HG02885 (cell line): ENCODE results near the gene PICK1.
"Not testable (repeated sequence)": the region's sequence is repeated elsewhere in the genome, so short reads cannot be mapped to it uniquely, and the experiment has no call there.

Source experiments
- ATAC-seq: cut with Tn5 transposase; IDR thresholded peaks from one replicate; pipeline ENCODE4 v1.9.1; 2021; ENCODE audit warnings: mild to moderate bottlenecking; ENCODE audit not compliant: unreplicated experiment, poor library complexity

Gene PICK1

DNA sequence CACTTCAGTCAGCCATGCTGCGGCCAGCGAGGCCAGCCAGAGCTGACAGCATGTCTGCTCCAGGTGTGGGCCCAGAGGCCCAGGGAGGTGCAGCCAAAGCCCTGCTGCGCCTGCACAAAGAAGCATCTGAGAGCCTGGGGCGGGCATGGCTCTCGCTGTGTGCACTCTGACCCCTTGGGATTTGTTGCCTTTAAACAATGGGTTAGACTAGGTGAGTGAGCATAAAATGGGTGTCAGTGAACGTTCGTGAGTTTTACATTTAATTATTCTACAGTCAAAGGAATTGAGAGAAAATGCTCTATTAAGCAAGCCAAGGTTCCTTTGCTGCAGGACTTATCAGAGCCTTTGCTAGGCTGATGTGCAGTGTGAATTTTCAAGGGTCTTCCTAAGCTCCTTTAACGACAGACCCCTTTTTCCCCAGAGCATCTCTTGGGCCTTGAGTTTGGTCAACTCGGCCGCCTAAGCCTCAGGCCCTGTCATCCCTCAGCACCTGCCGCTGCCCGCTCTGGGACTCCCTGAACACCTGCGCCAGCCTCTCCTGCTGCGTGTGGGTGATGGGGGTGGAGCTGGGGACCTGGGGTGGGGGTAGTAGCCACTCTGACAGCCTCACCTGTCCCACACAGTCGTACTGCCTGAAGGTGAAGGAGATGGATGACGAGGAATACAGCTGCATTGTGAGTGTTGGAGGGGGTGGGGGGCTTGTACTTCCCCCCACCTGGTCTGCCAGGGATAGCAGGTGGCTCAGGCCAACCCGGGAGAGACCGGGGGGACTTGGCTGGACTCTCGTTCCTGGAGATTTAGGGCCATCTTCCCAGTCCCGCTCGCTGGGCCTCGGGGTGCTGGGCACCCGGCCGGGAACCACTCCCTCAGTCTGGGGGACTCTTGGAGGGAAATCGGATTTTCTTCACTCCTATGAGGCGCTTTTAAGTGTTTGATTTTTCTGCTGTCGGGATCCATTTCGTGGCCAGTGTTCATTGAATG, 16.2 kb downstream of the PICK1 start:
- no peak for ATAC-seq

DNA sequence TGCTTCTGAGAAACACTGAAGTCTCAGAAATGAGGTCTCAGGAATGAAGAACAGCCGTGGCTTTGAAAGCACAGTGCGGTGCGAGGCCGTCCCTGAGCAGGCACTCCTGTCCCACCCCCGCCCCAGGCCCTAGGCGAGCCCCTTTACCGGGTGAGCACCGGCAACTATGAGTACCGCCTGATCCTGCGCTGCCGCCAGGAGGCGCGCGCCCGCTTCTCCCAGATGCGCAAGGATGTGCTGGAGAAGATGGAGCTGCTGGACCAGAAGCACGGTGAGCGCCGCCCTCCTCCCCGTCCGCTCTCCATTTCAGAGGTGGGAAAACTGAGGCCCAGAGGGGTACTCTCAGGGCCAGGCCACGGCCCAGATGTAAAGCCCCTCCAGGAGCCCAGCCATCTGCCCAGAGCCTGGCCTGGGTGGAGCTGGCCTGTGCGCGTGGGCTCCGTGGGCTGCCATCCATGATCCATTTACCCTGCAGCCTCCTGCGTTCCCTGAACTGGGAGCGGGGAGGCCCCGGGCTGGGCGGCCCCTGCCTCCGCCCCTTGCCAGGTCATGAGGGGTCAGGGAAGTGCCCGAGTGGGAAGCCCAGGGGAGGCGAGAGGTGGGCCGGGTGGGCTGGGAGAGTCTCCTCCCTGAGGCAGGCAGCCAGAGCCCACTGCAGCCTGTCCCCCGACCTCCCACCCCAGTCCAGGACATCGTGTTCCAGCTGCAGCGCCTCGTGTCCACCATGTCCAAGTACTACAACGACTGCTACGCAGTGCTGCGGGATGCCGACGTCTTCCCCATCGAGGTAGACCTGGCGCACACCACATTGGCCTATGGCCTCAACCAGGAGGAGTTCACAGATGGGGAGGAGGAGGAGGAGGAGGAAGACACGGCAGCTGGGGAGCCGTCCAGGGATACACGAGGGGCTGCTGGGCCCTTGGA, 17.2 kb downstream of the PICK1 start:
- ATAC-seq, result no peak

DNA sequence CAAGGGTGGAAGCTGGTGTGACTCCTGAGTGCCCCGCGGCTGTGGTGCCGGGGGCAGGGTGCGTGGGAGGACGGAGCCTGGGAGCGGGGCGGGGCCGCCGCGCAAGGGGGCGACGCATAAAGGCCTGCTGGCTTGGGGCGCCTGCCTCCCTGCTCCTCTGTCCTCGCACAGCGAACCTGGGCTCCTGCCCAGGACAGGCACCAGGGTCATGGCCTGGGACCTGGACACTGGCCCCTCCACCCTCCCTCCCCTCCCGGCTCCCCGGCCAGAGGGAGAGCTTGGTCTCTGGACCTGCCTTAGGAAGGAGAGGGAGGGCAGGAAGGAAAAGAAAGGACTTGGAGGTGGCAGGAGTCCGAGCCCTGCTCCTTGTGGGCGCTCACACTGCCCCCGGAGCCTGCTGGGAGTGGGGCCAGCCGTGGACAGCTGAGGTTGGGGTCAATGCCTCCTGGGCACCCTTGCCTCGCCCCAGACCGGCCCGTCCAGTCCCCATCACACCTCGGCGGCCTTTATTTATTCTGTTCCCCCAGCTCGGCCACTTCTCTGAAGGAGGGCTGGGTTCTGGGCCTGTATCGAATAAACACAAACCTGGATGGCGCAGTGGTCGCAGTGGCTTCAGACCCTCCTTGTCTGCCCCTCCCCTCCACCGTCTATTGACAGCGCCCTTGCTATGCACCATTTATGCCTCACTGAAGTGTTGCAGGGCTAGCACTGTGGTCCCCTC, 18.1 kb downstream of the PICK1 start:
- ATAC-seq, result no peak

DNA sequence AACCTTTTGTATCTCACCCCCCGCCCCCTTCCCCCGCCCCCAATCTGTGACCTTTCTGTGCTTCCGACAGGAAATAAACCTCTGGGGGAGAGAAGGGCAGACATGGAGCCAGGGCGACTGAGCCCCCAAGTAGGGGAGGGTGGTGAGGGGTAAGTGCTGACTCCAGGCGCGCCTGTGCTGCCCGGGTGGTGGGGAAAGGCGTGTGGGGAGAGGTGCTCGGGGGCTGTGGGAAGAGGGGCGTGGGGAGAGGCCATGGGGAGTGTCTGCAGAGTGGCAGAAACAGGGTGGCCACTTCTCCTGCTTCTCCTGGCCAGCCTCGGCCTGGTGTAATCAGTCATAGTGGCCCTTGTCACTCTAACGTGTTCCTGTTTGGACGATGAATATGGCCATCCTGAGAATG, 18.8 kb downstream of the PICK1 start:
- ATAC-seq, result no peak

DNA sequence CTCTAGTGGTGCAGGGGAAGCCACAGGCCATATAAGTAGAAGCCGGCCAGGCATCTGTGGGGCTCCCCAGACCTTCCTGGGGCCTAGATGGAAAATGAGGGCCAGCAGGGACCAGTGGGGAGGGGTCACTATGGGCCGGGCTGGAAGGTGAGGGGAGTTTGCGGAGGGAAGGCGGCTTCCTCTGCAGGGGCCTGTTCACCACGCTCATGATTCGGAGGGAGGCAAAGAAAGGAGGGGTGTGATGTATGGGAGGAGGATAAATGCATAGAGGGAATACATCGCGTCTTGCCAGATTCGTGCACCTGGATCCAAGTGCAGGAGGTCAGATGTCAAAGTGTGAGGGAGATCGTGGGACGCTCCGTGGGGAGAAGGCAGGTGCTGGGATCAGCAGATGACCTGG, 19.9 kb downstream of the PICK1 start:
- ATAC-seq, result no peak

DNA sequence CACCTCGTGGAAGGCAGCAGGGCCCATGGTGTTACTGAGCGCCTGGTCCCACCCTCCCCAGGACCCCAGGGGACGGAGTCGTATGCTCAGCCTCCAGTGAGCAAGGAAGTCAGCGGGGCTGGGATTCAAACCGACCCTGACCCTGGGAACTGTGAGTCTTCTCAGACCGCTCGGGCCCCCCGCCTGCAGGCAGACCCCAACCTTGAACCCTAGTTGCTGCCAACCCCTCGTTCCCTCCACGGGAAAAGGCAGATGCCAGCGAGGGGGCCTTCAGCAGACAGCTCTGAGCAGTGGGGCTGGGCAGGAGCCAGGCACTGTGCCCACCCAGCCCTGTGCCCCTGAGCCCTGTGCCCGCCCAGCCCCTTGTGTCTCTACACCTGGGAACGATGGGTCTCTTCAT, 20.4 kb downstream of the PICK1 start:
- no peak for ATAC-seq

DNA sequence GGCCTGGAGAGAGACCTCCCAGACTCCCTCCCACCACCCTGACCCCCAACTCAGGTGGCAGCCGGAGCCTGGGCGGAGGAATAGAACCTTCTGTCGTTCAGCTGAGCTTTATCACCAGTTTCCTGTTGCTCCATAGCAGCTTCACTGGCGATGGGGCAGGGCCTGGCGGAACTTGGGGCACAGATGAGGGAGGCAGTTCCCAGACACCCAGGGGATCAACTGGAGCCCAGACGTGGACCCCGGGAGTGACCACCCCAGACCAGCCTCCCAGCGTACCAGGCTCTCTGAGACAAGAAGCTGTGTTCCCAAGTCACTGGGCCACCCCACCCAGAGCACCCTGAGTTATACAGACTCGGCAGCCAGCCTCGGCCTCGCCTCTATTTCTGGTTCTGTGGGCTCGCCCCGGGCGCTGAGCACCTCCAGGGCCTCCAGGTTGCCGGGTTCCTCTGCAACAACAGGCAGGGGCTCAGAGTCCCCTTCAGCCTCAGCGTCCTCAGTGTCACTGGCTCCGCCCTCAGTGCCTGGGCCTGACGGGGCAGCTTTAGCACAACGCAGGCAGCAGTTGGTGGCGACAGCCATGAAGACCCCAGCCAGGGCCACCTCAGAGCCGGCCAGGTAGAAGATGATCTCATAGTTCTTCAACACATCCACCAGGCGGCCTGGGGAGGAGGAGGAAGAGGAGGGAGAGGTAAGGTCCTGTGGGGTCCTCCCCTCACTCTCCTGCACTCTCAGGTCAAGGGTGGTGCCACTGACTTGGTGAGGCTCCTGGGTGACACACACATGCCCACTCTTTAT, 21.0 kb downstream of the PICK1 start:
- no peak for ATAC-seq

DNA sequence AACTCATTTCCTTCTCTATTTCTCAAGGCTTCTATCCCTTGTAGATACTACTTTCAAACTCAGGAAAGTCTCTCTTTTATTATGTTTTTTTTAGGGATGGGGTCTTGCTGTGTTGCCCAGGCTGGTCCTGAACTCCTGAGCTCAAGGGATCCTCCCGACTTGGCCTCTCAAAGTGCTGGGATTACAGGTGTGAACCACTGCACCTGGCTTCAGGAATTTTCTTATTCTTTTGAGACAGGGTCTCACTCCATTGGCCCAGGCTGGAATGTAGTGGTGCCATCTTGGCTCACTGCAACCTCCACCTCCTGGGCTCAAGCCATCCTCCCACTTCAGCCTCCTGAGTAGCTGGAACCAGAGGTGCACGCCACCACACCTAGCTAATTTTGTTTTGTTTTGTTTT, 22.0 kb downstream of the PICK1 start:
- not testable (repeated sequence) for ATAC-seq

DNA sequence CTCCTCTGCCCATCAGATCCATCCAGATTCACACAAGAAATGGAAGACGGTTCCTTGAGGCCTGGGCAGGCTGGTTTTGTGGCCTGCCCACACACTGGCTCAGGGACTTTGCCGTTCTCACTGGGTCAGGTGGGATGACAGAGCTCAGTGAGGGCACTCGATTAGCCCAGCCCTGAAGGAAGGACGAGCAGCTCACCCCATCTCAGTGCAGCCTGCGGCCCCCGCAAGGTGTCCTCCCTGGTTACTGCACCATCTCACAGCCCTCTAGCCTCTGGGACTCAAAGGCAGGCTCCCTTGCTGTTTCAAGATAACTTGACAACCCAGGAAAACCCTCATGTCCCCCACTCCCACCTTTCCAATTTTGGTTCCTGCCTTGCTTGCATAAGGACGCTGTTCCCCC, 22.6 kb downstream of the PICK1 start:
- no peak for ATAC-seq

DNA sequence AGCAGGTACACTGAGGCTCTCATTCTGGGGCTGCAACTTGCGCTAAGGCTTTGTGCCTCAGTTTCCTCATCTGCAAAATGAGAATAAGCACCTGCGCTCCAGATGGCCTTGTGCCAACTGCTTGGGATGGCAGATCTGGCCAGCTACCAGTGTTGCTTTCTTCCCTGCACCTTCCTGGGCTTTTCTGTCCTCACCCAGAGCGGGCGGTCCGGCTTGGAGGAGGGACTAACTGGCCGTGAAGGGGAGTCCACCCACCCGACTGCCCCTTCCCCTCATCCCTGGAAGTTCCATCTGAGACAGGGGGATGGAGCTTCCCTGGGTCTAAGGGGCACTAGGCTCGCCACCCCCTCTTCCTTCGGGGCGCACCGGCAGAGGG, 23.3 kb downstream of the PICK1 start:
- ATAC-seq, result no peak

DNA sequence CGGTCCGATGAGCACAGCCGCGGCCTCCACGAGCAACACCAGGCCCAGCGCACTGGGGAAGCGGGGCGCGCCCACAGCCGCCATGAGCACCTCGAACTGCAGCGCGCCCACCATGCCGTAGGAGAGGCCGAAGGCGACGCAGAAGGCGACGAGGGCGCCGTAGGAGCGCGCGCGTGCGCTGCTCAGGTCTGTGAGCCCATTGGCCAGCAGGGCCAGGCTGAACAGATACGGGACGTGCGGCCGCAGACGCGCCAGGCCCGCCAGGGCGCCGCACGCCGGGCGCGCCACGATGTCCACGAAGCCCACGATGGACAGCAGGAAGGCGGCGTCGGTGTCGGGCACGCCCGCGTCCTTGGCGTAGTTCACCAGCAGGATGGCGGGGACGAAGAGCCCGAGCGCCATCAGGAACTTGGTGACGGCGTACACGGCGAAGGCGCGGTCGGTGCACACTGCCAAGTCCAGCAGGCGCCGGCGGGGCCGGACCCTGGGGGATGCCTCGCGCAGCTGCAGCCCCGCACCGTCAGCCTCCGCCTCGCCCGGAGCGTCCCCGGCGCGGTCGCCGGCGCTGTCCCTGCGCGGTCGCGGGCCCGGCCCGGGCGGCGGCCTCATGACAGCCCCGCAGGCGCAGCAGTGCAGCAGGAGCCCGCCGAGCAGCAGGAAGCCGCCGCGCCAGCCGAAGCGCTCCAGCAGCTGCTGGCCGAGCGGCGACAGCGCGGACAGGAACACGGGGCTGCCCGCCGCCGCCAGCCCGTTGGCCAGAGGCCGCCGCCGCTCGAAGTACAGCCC, 23.8 kb downstream of the PICK1 start:
- ATAC-seq, result no peak

DNA sequence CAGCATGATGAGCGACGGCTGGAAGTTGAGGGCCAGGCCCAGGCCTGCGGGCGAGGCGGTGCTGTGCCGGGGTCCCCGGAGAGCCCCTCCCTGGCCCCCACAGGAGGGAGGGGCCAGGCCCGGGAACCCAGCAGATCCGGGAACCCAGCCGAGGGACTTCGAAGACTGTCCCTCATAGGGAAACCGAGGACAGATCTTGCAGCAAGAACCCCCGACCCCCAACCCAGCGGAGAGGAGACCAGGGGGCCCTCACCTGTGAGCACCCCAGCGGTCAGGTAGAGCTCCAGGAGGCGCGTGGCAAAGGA, 24.4 kb downstream of the PICK1 start:
- no peak for ATAC-seq

DNA sequence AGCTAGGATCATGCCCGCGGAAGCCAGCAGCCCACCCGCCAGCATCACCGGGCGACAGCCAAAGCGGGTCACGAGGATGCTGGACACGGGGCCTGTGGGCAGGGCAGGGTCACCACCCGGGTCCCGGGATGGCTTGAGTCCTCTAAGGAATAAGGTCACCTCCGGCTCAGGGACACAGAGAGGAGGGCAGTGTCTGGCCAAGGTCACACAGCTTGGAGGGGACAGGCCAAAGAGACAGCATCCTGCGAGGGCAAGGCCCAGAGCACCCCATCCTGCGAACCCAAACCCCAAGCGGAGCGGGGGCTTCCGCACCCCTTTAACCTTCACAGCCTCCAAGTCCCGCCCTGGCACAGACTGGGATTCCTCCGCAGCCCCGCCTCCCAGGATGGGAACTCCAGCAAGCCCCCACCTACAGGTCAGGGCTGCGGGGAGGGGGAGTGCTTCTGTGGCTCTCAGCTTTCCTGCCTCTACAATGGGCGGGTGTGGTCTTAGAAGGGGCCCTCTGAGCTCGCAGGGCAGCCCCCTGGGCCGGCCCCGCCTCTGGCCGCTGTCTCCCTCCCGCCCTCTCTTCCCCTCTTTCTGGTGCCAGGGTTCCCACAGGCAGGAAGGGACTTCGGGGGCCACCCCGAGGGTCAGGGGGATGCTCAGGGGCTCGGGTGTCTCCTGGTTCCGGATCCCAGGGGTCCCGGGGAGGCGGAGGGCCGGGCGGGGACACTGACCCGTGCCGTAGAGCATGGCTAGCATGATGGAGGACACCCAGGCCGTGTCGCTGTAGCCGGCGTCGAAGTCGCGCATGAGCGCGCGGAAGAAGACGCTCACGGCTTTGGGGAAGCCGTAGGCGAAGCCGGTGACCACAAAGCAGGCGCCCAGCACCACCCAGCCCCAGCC, 25.0 kb downstream of the PICK1 start:
- ATAC-seq, result no peak

DNA sequence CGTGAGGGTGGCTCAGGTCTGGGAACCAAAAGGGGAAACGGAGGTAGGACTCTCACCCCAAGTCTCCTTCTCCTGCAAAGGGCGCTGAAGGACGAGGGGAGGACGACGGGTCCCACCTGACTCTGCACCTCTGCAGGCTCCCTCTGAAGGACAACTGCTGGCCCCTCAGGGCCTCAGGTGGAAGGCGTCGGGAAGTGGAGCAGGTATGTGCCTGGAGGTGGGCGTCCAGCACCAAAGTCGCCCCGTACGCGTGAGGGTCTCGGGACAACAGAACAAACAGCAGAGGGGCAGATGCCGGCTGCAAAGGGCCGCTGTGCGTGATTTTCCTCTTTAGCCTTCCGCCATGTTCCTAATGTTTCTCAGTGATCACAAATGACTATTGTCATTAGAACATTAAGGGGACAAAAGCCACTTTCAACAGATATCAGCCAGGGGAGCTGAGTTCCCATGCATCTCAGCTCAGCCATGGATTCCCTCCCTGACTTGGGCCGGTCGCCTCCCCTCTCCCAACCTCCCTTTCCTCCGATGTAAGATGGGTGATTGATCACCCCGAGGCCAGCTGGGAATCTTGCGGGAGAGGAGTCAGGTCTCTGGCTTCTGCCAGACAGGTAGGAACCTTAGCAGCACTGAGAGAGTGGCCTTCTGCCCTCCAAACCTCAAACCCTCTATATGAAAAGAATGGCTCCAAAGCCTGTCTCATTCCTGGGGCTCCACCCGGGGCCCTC, 25.9 kb downstream of the PICK1 start:
- ATAC-seq, result no peak

DNA sequence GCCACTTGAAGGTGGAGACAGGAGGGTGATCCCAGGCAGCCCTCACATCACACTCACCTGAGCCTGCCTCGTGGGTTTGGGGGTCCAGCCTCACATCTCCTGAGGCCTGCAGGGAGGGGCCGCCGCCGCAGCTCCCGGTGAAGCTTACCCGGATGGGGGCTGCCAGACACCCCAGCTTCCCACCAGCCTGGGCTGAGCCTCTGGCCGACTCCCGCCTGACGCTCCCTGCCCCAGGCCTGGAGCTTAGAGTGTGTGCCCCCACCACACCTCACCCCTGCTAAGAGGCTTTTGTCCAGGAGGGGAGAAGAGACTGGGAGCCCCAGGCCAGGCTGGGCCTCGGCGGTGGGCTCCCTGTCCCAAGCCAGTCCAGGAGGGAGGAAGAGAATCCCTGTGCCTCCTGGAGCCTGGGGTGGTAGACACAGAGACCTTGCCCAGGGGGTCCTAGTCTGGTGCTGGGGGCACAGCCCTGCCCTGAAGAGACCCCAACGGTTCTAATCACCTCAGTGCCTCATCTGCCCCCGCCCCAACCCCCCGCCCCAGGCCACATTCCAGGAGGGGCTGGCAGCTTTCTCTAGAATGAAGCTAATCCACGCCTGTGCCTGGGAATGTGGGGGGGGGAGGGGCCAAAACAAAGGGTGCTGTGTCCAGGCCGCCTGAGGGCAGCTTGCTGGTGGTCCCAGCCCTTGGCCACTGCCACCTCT, 26.9 kb downstream of the PICK1 start, which contains the start of gene SLC16A8:
Gene SLC16A8, minus strand, starts transcription at position 254 of the 701 bp plus-strand sequence. CDS start 1,311 bp downstream, outside the sequence.
- ATAC-seq, result no peak

DNA sequence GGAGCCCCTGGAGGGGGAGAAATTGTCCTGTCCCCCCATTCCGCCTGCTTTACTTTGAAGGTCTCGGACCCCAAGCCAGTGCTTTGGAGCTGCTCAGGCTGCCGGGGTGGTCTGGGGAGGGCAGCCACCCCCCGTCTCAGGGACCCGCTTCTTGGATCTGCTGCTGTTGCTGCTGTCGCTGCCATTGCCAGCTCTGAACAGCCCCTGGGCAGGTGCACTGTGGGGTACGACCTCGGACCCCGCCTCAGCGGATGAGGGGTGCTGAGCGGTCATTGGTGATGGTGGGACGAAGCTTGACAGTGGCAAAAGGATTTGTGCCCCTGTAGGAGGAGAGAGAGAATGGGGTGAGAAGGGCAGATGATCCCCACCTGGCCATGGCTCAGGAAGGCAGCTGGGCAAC, 27.9 kb downstream of the PICK1 start:
- ATAC-seq, result no peak

DNA sequence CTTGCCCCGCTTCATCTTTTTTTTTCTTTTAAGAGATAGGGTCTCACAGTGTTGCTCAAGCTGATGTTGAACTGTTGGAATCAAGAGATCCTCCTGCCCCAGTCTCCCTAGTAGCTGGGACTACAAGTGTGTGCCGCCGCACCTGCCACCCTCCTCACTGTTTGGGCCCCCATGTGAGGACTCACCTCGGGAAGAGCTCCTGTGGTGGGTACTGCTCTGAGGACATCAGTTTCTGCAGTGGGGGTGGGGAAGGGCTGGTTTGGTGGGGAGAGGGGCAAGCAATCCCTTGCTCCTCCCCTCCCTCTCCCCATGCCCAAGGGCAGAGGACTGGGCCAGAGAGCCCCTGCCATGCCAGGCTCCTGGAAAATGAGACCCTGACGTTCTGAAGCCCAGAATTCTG, 28.3 kb downstream of the PICK1 start:
- no peak for ATAC-seq
